ENCODE measurements around the gene AK1. TPM values are rescaled to one million over a fixed set of nuclear protein-coding genes. Genes with fewer than 3 reads are reported as not detected.

The AK1 gene
- total RNA-seq, 1 experiment from 2014 or later, result 84.5 TPM

DNA sequence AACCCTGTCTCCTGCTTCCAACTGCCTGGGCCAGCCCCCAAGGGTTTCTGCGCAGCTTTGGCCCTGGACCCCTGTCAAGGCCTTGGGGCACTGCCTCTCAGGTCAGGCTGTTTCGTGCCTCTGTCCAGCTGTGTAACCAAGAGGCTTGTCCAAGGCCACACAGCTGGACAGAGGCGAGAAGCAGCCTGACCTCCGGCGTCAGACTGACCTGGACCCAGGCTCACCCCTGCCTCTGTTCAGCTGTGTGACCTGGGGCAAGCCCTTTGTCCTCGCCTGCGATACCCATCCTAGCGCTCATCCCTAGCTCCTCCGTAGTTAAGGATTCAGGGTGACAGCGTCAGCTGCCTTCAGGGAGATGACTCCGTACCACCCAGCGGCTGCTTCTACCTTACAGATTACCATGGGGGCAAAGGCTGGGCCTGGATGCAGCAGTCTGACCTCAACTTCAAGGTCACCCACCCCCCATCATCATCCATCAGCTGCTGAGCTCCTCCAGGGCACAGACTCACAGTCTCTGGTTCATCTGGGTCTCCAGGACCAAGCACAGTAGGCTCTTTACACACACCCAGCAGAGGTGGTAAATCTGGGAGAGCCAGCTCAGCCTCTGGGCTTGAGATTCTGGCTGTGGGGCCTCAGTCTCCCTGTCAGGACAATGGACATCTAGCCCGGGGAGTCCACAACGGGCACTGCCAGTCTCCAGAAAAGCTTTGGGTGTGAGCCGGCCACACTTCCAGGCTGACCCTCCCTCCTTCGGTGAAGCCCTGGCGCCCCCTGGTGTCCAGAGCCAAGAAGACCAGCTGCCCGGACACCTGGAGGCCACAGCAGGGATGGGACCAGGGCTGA is 7.9 kb downstream of the AK1 start:
- Histone ChIP-seq H3K79me2 (ENCODE audit: low read depth) (no peaks in the 10 kb centered on the region), H3K9me2 (ENCODE audit: insufficient read depth) (no peaks in the 10 kb centered on the region), H3K9me3 (ENCODE audit: insufficient read depth, low read depth) (no peaks in the 10 kb centered on the region), H3K27me3 (ENCODE audit: insufficient read depth, low read depth) (no peaks in the 10 kb centered on the region), H3K36me3 (ENCODE audit: low read depth) (no peaks in the 10 kb centered on the region), H3K4me1 (replicated peaks; ENCODE audit: insufficient read depth) (peaks cover 4% of the 10 kb centered on the region; the same call in 1 of the 2 replicates), H3K4me3 (no peak overlapping the region), H2AFZ (no peak overlapping the region), H3K27ac (no peak overlapping the region), H3F3A (ENCODE audit: insufficient read depth, low read depth) (peaks cover 7% of the 10 kb centered on the region; the same call in 1 of the 2 replicates), H3K4me2 (no peak overlapping the region), H4K20me1 (ENCODE audit: insufficient read depth) (no peaks in the 10 kb centered on the region)
- CTCF ChIA-PET, result interaction anchor here (0.6 to 1.6 kb wide), 13 partner anchors 15 to 450 kb away, joined by 3 to 9 read pairs (median 4); partner anchors contain the start of genes CDK9, ENG and TOR2A
- no TSS peak for BruUV-seq (replicated peaks)
- peak; percentile 91 for TF ChIP-seq CTCF (conservative IDR thresholded peaks at IDR 0.05)
- no peak for TF ChIP-seq EZH2 (IDR thresholded peaks at IDR 0.05; ENCODE audit: low read depth)
- intact Hi-C loops (cut with micrococcal nuclease; ENCODE audit: unreplicated experiment), result loop anchor here (1.0 to 5.0 kb wide), 5 partner anchors 49 to 134 kb away; partner anchors contain the start of genes CDK9, FPGS and TOR2A
- POLR2A ChIA-PET (ENCODE audit: unreplicated experiment), result no interaction called here
- peak; percentile 64 to 94 for DNase-seq

DNA sequence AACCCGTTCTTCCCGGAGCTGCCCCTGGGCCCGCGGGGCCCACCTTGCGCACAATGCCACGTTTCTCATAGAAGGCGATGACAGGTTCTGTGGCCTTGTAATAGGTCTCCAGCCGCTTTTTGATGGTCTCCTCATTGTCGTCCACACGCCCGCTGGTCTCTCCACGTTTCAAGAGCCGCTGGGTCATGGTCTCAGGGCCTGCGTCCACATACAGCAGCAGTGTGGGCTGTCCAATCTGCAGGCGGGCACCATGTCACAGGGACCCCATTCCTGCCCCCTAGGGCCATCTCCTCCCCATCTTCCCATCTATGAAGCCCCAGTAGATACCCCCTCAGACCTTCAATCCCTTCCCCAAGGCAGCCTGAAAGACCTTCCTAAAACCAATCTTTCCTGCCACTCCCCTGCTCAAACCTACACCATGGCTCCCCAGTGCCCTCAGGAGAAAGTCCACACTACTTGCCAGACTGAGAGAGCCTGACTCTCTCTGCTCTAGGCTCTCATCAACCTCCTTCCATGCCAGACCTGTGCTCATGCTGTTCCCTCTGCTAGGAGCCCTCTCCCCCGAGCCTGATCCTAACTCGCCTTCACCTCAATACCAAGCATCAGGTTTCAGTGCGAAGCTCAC is 9.1 kb downstream of the AK1 start:
- Histone ChIP-seq H3K36me3 (ENCODE audit: low read depth) (no peaks in the 10 kb centered on the region), H3K9me3 (ENCODE audit: insufficient read depth, low read depth) (no peaks in the 10 kb centered on the region), H3K4me1 (replicated peaks; ENCODE audit: insufficient read depth) (no peaks in the 10 kb centered on the region), H2AFZ (no peak overlapping the region), H3K27me3 (ENCODE audit: insufficient read depth, low read depth) (no peaks in the 10 kb centered on the region), H3K79me2 (ENCODE audit: low read depth) (no peaks in the 10 kb centered on the region), H3K27ac (no peak overlapping the region), H3K4me3 (no peak overlapping the region), H4K20me1 (ENCODE audit: insufficient read depth) (no peaks in the 10 kb centered on the region), H3K4me2 (no peak overlapping the region), H3K9me2 (ENCODE audit: insufficient read depth) (no peaks in the 10 kb centered on the region), H3F3A (ENCODE audit: insufficient read depth, low read depth) (peaks cover 7% of the 10 kb centered on the region; the same call in 1 of the 2 replicates)
- ChIA-PET CTCF (no interaction called here), POLR2A (ENCODE audit: unreplicated experiment) (no interaction called here)
- BruUV-seq (replicated peaks), result no TSS peak
- intact Hi-C loops (cut with micrococcal nuclease; ENCODE audit: unreplicated experiment), result no loop called here
- TF ChIP-seq CTCF (conservative IDR thresholded peaks at IDR 0.05), result no peak
- no peak for TF ChIP-seq EZH2 (IDR thresholded peaks at IDR 0.05; ENCODE audit: low read depth)
- DNase-seq, result no peak

GRCh38 chr9:127867356-127868277 is 9.9 kb downstream of the AK1 start:
- Histone ChIP-seq H3K36me3 (ENCODE audit: low read depth) (no peaks in the 10 kb centered on the region), H3K79me2 (ENCODE audit: low read depth) (no peaks in the 10 kb centered on the region), H4K20me1 (ENCODE audit: insufficient read depth) (no peaks in the 10 kb centered on the region), H3K9me3 (ENCODE audit: insufficient read depth, low read depth) (no peaks in the 10 kb centered on the region), H3K27ac (no peak overlapping the region), H3K27me3 (ENCODE audit: insufficient read depth, low read depth) (no peaks in the 10 kb centered on the region), H3K4me1 (replicated peaks; ENCODE audit: insufficient read depth) (no peaks in the 10 kb centered on the region), H2AFZ (no peak overlapping the region), H3F3A (ENCODE audit: insufficient read depth, low read depth) (peaks cover 7% of the 10 kb centered on the region; the same call in 1 of the 2 replicates), H3K9me2 (ENCODE audit: insufficient read depth) (no peaks in the 10 kb centered on the region), H3K4me3 (no peak overlapping the region), H3K4me2 (no peak overlapping the region)
- intact Hi-C loops (cut with micrococcal nuclease; ENCODE audit: unreplicated experiment), result no loop called here
- DNase-seq, result no peak
- TF ChIP-seq CTCF (conservative IDR thresholded peaks at IDR 0.05), result no peak
- no peak for TF ChIP-seq EZH2 (IDR thresholded peaks at IDR 0.05; ENCODE audit: low read depth)
- no TSS peak for BruUV-seq (replicated peaks)
- CTCF ChIA-PET, result no interaction called here
- POLR2A ChIA-PET (ENCODE audit: unreplicated experiment), result no interaction called here

All from PC-9 (cell line).